SU-DHL-6 (cell line): ENCODE data around the gene MARK2.

Experiments used
- H2AFZ ChIP-seq: fragments of 200-600 bp; sonication (generic); 2 replicates; pipeline ENCODE4 v1.6.1; 2014; ENCODE audit warnings: low read depth, mild to moderate bottlenecking, moderate library complexity, mixed read lengths, antibody characterized with exemption, low read length; ENCODE audit not compliant: severe bottlenecking
- H3F3A ChIP-seq: fragments of 200-600 bp; shearing (Covaris generic); 2 replicates; pipeline ENCODE4 v1.6.0; 2016; ENCODE audit warnings: antibody characterized with exemption, mild to moderate bottlenecking; ENCODE audit not compliant: insufficient read depth
- H3K27ac ChIP-seq: fragments of 200-600 bp; sonication (generic); 2 replicates; pipeline ENCODE4 v1.5.1; 2016; ENCODE audit warnings: low read depth, mild to moderate bottlenecking, low read length, moderate library complexity, mixed read lengths
- H3K27me3 ChIP-seq: fragments of 200-600 bp; sonication (generic), shearing (Covaris generic); 2 replicates; pipeline ENCODE4 v1.6.0; 2014; ENCODE audit warnings: mild to moderate bottlenecking, low read length
- H3K36me3 ChIP-seq: fragments of 200-600 bp; sonication (generic); 2 replicates; pipeline ENCODE4 v1.6.1; 2014; ENCODE audit warnings: mild to moderate bottlenecking, low read length, mixed read lengths
- H3K4me2 ChIP-seq: fragments of 300-600, 200-600 bp; shearing (Covaris generic), sonication (generic); 2 replicates; pipeline ENCODE4 v1.6.0; 2014; ENCODE audit warnings: low read length, low read depth, mild to moderate bottlenecking; ENCODE audit not compliant: poor library complexity, severe bottlenecking
- H3K4me3 ChIP-seq: fragments of 200-600 bp; sonication (generic); 2 replicates; pipeline ENCODE4 v1.5.1; 2014; ENCODE audit warnings: antibody characterized with exemption, low read length, mild to moderate bottlenecking, mixed read lengths; ENCODE audit not compliant: insufficient read depth, poor library complexity, severe bottlenecking
- H3K79me2 ChIP-seq: fragments of 200-600 bp; sonication (generic); 2 replicates; pipeline ENCODE4 v1.6.1; 2014; ENCODE audit warnings: mild to moderate bottlenecking, low read length, moderate library complexity; ENCODE audit not compliant: insufficient read depth
- H3K9ac ChIP-seq: fragments of 200-600 bp; sonication (generic); 2 replicates; pipeline ENCODE4 v1.7.0; 2014; ENCODE audit warnings: mild to moderate bottlenecking, low read length
- H3K9me2 ChIP-seq: fragments of 200-600 bp; sonication (generic); replicated peaks from 2 replicates; pipeline ENCODE4 v1.6.1; 2014; ENCODE audit warnings: low read length; ENCODE audit not compliant: insufficient read depth
- H3K9me3 ChIP-seq: fragments of 200-600 bp; sonication (generic); 2 replicates; pipeline ENCODE4 v1.6.1; 2014; ENCODE audit warnings: low read length, mixed read lengths; ENCODE audit not compliant: insufficient read depth
- H4K20me1 ChIP-seq: fragments of 200-600 bp; sonication (generic); 2 replicates; pipeline ENCODE4 v1.6.1; 2014; ENCODE audit warnings: low read depth, mild to moderate bottlenecking, antibody characterized with exemption, low read length, moderate library complexity, mixed read lengths
- CTCF ChIP-seq: fragments of 200-600 bp; sonication (generic); IDR thresholded peaks from one replicate; pipeline ENCODE4 v1.5.1; 2017; ENCODE audit warnings: antibody characterized with exemption, mild to moderate bottlenecking, low read length, moderate library complexity; ENCODE audit not compliant: insufficient read depth, poor library complexity, severe bottlenecking
- EZH2phosphoT487 ChIP-seq: fragments of 200-600 bp; sonication (generic), shearing (Covaris generic); conservative IDR thresholded peaks from 2 replicates; pipeline ENCODE4 v1.6.1; 2018; ENCODE audit warnings: mild to moderate bottlenecking, antibody characterized with exemption, low read length, moderate library complexity, mixed read lengths

The MARK2 gene

DNA sequence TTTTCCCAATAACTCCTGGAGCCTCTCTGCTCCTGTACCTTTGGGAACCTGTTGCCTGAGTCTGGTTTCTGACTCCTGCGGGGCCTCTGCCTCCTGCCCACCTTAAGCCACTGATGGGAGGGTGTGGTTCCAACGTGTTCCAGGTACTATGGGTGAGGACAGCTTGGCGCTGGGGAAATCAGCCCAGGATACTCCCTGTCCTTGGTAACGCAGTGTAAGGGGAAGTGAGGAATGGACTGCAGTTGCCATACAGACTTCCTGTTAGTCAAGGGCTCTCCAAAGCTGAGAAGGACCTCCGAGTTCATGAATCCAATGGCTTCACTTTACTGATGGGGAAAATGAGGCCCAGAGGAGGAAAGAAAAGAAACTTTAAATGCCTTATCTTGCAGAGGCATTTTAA, 1.2 kb upstream of the MARK2 start:
- Histone ChIP-seq H3K27me3 (no peaks in the 10 kb centered on the region), H3K4me3 (no peak overlapping the region), H4K20me1 (peaks cover 4% of the 10 kb centered on the region; the same call in 1 of the 2 replicates), H3K36me3 (no peaks in the 10 kb centered on the region), H3K9ac (peak overlapping the region; percentile 56), H3F3A (no peaks in the 10 kb centered on the region), H3K79me2 (peaks cover 35% of the 10 kb centered on the region), H3K9me2 (no peaks in the 10 kb centered on the region), H3K4me2 (peak overlapping the region; percentile 61), H3K27ac (peak overlapping the region; percentile 62), H2AFZ (peak overlapping the region; percentile 28), H3K9me3 (no peaks in the 10 kb centered on the region)
- TF ChIP-seq EZH2phosphoT487 = no peak
- no peak for TF ChIP-seq CTCF

DNA sequence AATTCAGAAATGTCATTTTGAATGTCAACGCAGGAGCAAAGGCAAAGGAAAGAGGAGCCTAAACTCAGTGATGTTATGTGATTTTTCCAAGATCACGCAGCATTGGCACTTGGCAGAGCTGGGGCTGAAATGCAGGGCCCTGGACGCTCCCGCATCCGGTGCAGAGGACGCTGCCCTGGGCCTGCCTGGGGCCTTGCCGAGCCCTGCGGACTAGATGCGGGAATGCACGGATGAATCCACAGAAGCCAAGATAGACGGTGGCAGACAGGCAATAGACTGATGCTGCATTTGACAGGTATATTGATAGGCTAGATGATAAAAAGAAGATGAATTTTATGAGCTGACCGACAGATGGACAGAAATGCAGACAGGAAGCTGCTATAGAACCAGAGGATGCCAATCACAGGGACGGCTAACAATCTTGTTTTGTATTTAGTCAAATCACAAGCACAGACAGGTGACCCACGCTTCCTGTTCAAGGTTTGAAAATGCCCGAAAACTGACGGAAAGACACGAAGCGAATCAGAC, 696 bp upstream of the MARK2 start:
- peak overlapping the region; percentile 39 for H3K4me3 ChIP-seq

DNA sequence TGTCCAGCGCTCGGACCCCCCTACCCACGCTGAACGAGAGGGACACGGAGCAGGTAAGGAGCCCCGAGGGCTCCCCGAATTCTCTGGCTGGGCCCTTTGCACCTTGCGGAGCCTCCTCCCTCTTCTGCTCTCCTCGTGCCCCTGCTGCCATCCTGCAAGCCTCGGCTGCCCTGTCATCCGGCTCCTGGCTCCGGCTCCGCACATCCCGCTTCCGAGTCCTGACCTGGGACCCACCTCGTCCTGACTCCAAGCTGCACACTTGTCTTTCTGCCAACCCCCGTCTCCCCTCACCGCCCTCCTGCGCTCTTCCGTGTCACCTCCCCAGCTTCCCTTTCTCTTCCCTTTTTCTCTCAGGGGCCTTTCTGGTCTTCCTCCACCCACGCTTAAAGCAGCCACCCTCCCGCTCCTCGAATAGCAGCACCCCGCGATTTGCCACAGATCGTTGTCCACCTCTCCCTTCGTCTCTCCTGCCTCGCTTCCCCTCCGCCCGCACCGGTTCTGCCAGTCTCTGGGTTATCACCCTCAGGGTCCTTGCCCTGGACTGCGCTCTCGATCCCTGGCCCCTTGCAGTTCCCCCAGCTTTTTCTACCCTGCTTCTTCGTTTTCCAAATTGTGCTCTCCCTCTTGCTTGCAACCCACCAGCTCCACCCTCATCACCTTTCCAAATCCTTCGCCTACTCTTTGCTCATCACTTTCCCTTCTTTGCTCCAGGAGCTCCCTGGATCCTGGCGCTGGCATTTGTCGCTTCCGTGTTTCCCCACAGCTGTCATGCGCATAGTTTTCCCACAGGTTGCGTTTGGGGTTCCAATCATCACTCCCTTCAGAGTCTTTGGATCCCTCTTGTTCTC, 822 bp downstream of the MARK2 start:
- Histone ChIP-seq H3K4me2 (peak overlapping the region; percentile 83), H3K9me2 (no peaks in the 10 kb centered on the region), H2AFZ (no peak overlapping the region), H4K20me1 (peaks cover 4% of the 10 kb centered on the region; the same call in 1 of the 2 replicates), H3K9me3 (no peaks in the 10 kb centered on the region), H3F3A (no peaks in the 10 kb centered on the region), H3K9ac (peak overlapping the region; percentile 96), H3K4me3 (peak overlapping the region; percentile 89), H3K79me2 (peaks cover 53% of the 10 kb centered on the region), H3K27me3 (no peaks in the 10 kb centered on the region), H3K36me3 (no peaks in the 10 kb centered on the region), H3K27ac (peak overlapping the region; percentile 68)
- TF ChIP-seq CTCF (no peak), EZH2phosphoT487 (no peak)

More for the DNA sequence above, 696 bp upstream of the MARK2 start:
- no peaks in the 10 kb centered on the region for H3F3A ChIP-seq
- peaks cover 40% of the 10 kb centered on the region for H3K79me2 ChIP-seq
- H3K9me3 ChIP-seq = no peaks in the 10 kb centered on the region
- H3K4me2 ChIP-seq = peak overlapping the region; percentile 61
- peak overlapping the region; percentile 56 for H3K9ac ChIP-seq
- H3K36me3 ChIP-seq = no peaks in the 10 kb centered on the region
- H2AFZ ChIP-seq = peak overlapping the region; percentile 28
- no peaks in the 10 kb centered on the region for H3K9me2 ChIP-seq
- H4K20me1 ChIP-seq = peaks cover 4% of the 10 kb centered on the region; the same call in 1 of the 2 replicates
- H3K27ac ChIP-seq = peak overlapping the region; percentile 62
- H3K27me3 ChIP-seq = no peaks in the 10 kb centered on the region
- TF ChIP-seq CTCF = no peak
- no peak for TF ChIP-seq EZH2phosphoT487
